HG03066 (cell line): Measurements from ENCODE around the gene ETV3.

Source experiments
- ATAC-seq: cut with Tn5 transposase; IDR thresholded peaks from one replicate; pipeline ENCODE4 v1.9.1; 2021; ENCODE audit warnings: low read depth; ENCODE audit not compliant: unreplicated experiment

Gene ETV3

GRCh38 chr1:157162345-157162744, 24.1 kb upstream of the ETV3 start:
- no peak for ATAC-seq

DNA sequence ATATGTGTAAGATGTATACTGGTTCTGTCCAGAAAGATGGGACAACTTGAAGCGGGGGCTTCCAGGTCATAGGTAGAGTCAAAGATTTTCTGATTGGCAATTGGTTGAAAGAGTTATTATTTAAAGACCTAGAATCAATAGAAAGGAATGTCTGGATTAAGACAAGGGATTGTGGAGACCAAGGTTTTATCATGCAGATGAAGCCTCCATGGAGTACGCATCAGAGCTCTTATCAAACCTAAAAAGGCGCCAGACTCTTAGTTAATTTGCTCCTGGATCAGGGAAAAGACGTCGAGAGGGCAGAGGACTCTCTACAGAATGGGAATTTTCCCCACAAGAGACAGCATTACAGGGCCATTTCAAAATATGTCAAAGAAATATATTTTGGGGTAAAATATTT, 23.7 kb upstream of the ETV3 start:
- no peak for ATAC-seq

DNA sequence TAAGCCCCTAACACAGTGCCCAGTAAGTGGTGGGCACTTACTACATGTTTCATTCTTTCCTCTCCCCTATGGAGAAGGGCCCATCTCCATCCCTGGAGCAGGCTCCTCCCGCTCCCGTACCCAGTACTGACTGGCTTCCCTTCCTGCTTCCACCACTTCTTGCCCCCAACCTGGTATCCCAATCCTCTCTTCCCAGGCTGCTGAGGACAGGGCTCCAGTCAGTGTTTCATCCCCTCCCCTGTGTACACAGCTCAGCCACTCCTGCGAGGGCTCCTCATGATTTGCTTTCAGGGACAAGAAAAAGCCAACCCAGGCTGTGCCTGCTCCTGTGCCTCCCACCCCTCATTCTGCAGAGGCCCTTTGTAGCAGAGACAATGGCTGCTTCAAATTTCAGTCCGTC, 20.8 kb upstream of the ETV3 start:
- no peak for ATAC-seq

DNA sequence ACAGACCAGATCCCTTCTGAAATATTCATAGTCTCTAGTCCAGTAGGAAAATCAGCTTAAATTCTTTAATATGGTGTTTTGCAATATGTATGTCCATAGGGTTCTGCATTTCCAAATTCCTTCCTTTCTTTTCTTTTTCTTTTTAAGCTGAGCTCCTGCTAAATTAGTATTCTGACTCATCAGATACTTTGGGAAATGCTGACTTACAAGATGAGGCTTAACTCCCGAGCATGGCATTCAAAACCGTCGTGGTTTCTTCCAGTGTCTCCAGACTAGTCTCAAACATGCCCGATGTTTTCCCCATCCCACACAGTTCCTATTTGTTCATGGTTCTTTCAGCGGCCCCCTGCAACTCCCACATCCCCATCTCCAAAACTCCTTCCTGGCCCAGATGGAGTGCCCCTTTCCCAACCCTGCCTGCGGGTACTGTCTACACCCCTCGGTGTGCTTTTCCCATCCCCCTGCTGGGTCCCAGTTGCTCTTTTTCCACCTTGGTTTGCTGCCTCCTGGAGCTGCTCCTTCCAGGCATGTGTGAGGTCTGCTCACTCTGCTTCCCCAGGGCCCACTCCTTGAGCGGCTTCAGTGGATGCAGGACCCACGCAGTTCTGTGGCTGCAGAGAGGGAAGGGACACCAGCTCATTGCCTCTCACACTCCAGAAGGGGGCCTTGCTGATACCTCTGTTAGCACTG, 19.5 kb upstream of the ETV3 start:
- ATAC-seq = no peak

DNA sequence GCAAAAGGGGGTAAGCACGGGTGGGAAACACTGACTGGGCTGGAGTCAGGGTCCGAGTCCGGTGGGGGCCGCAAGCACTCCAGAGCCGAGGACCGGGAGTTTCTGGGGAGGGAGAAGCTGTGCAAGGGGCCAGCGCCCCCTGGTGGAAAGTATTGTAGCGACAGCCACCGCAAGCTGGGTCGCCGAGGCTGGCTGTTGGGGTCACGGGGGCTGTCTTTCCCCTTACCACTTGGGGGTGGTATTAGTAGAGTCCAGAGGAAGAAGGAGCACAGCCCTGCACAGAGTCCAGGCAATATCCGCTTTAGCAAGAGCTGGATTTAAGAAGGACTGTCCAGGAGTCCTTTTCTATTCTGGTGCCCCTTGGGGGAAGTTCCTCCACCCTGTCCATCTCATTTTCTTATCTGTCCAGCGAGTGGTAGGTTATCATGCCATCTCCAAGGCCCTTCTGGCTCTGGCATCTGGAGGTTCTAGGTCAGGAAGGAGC, 17.9 kb upstream of the ETV3 start:
- no peak for ATAC-seq

- ATAC-seq = no peak
Observed at GRCh38 chr1:157155658-157156057, 17.5 kb upstream of the ETV3 start.

GRCh38 chr1:157154940-157155514, 16.8 kb upstream of the ETV3 start:
- no peak for ATAC-seq

GRCh38 chr1:157154291-157154690, 16.1 kb upstream of the ETV3 start:
- no peak for ATAC-seq

DNA sequence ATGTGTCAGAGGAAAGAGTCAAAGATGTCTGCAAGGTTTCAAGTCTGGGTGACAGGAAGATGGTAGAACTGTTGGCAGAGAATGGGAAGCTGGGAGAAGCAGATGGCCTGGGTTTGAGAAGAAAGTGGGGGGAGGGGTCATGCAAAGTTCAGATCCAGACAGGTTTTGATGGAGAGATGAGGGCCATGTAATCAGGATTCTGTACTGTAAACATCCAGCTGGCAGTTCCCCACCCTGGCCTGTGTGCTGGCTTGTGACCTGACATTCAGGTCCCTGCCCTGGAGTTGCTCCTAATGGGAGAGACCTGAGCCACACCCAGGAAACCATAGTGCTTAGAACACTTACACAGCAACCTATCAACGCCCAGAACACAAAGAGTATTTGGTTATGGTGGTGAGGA, 15.6 kb upstream of the ETV3 start:
- ATAC-seq = no peak

GRCh38 chr1:157152510-157152909, 14.3 kb upstream of the ETV3 start:
- ATAC-seq = no peak

- ATAC-seq = no peak
Observed at GRCh38 chr1:157151506-157151905, 13.3 kb upstream of the ETV3 start.

GRCh38 chr1:157151073-157151472, 12.9 kb upstream of the ETV3 start:
- no peak for ATAC-seq

DNA sequence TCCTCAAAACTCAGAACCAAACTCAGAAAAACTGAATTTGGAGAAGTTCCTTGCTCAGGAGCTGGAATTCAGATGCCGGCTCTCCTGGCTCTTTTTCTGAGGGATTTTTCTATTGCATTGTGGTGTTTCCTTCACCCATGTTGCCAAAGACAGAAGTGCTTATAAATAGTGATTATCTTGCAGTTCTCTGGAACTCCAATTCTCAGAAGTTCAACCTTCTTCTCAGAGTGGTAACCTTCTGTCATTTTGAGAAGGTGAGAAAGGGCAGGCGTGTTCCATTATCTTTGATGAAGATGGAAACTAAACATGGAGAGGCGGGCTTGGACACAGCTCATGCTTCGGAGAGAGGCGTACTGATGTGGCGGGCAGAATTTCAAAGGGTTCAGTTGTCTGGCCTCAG, 12.4 kb upstream of the ETV3 start:
- ATAC-seq = no peak

DNA sequence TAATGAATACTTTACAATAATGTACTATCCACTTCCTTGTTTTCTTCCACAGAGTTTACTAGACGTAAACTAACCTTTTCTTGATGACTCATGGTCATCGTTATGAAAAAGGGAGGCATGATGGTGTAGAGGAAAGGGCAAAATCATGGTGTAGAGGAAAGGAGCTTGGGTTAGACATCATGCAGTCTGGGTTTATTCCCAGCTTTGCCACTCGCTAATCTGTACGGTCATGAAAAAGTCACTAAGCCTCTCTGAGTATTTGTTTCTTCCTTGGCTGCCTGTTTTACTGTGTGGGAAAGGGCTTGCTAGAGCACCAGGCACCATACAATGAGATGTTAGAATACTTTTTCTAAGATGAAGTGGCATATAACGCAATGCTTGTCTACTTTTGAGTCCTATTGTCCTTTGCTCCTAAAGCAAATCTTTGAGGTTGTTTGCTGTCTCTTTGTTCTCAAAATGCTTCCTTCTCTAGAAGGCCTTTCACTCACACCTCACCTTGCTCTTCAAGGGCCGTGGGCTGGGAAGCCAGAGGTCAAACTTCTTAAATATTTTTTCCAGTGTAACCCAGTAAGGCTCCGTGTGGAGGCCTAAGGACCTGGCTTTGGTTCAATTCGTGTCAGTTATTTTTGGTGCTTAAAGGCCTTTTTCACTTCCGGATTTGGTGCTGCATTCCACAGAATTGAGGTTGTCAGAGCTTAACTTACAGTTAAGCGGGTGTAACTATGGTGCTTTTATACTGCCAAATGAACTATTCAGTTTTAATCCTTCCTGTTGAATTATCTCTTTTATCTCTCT, 9.9 kb upstream of the ETV3 start:
- ATAC-seq = no peak

DNA sequence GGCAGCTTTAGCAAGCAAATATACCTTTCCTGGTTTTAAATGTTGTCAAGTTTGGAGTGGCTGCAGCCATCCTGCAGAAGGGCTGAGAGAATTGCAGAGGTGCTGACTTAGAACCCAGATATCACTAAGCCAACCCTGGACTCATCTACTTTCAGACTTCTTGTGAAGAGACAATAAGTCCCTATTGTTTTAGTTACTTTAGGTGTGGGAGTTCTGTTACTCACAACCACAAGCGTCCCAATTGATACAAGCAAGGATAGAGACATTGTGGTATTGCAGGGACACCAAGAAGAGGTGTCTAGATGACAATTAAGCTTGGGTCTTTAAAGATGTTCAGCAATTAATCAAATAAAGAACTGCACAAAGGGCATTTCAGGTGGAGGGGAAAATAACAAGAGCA, 8.8 kb upstream of the ETV3 start:
- no peak for ATAC-seq

- ATAC-seq = no peak
Observed at GRCh38 chr1:157146244-157146643, 8.0 kb upstream of the ETV3 start.

DNA sequence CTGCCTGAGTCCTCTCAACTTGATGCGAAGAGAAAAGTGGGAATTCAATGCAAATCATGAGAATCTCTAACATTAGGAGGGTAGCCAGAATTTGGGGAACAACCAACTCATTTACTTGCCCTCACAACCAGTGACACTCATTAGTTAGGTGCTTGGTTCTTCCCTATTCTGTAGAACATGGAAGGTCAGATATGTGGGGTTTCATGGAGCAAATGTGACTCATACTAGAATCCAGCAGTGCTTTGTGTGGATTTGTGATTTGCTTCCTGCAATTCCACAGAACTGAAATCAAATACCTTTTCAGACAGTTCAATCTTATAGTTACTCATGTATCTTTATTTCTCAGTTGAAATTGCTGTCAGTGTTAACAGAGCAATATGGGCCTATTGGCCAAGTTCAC, 6.9 kb upstream of the ETV3 start:
- no peak for ATAC-seq

- ATAC-seq = no peak
Observed at GRCh38 chr1:157144509-157144908, 6.3 kb upstream of the ETV3 start.

DNA sequence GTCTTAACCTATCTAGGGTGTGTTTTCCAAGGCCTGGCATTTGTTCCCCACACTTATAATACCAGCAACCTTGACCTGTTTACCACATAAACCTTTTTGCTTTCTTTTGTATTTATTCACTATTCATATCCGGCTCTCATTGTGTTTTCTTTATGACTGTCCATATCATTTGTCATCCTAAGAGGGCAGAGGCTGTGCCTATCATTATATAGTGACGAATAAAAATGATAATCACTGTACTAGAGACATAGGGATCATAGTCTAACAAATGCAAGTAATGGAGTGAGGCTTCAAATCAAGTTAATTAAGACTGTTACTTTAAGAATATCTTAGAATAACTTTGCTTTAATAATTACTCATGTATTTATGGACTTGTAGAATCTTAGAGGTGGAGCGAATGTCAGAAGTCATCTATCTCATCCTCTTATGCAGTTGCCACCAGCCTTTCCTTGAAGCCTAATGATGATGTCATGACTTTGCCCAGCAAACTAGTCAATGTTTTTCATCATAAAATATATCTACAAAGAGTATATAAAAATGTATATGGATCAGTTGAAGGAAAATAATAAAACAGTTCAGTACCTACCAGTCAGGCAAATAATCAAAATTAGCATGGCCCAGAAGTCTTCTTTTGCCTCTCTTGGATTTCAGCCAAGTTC, 4.7 kb upstream of the ETV3 start:
- no peak for ATAC-seq

- ATAC-seq = no peak
Observed at GRCh38 chr1:157142201-157142600, 4.0 kb upstream of the ETV3 start.

DNA sequence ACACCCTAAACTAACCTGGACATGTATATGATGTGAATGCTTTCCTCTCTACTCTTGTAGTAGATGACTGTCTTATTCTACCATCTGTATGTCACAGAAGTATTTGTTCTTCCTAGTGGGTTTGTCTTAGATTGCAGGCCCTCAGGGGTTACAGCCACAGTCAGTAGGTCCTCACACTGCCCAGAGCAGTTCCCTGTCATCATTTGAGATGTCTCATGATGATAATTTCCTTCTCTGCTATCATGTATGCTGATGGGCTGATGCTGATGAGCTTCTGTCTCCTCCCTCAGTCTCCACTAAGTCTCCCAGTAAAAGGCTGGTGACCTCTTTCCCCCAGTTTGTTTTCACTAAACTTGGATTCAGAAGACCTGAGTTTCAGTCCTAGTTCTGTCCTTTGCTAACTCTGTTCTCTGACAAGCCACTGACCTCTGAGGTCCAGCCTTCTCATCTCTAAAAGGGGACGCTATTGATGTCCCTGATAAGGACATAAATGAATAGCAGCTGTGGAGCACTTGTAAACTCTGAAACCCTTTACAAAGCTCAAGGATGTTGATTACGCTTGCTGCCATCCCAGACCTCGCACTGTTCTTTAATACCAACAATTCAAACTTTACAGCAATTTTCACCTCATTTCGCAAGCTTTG, 3.1 kb upstream of the ETV3 start:
- no peak for ATAC-seq
